Raji (cell line): Measurements from ENCODE around the gene CD19.

ENCODE experiments used
- POLR2A ChIP-seq: IDR thresholded peaks from 2 replicates; pipeline ENCODE4 v1.6.1; 2011; ENCODE audit warnings: low read depth, low read length, control low read depth; ENCODE audit not compliant: insufficient read depth

Gene CD19

DNA sequence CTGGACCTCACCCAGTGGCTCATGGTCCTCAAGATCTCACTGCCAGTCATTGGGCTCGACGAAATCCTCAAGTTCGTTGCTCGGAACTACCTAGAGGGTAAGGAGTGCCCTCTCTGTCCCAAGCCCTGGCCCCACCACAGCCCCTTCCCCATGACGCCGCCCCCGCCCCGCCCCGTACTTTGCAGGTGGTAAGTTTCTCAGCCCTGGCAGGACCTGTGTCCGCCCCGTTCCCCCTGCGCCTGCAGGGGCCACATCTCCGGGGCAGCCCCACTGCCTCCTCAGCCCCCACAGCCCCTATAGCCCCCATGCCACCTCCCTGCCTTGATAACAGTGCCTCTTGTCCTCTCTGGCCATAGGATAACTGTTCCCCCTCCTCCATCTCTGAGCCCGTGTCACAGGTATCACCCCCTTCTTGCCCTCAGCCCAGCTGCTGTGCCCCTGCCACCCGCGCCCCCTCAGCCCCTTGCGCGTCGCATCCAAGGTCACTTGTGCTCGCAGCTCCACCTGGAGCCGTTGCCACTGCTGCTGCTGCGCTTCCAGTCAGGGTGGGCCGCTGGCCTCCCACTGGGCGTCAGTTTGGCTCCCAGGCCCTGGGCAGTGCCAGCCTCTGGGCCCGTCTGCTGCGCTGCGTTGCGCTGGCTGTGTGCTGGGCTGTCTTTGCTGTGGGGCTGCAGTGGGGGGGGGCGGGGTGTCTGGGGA is 28.3 kb upstream of the CD19 start:
- no peak for TF ChIP-seq POLR2A

DNA sequence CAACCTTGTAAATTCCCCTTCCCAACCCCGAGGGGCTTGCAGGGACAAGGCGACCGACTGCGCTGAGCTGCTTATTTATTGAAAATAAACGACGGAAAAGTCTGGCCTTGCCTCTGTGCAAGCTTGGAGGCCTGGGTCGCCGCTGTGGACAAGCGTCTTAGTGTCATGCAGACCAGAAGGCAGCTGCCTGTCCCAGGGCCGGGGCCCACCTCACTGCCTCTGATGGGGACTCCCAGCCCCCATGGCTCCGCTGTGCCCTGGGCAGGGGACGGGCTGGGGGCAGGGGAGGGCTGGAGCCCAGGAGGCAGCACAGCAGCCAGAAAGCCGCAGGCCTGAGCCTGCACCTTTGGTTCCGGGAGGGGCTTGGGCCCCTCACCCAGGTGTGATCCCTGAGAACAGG is 27.4 kb upstream of the CD19 start:
- TF ChIP-seq POLR2A: no peak

DNA sequence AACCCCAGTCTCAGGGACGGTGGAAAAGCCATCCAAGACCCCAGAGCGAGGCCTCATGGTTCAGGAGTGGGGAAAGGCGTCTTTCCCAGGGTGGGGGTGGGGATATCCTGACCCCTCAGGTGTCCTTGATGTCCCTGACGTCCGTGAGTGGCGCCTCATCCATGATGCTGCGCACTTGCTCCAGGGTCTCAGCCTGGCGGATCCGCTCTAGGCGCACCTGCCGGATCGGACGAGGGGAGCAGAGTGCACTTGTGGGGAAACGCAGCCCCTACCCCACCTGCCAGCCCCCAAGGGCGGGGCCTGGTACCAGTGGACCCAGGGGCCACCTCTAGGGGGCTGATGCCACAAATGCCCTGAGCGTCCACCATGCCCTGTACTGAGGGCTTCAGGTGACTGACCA is 26.9 kb upstream of the CD19 start:
- no peak for TF ChIP-seq POLR2A

DNA sequence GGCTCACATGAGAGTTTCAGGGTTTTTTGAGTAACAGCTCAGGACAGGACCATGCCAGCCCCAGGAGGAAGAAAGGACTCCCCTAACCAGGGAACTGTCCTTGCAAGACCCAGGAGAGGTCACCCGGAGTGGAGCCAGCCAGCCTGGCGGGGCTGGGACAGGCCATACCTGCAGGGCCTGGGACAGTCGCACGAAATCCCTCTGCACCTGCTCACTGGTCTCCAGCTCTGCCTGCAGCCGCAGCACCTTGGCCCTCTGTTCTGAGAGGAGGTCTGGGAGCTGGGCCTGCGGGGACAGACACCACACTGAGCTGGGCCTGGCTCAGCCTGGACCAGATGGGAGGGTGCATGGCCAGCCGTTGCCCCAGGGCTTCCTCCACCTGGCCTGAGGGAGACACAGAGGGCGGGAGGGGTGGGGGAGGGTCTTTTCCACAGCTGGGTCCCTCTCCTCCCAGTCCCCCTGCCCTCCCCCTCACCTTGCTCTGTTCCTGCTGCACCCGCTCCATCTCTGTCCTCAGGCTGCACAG is 26.5 kb upstream of the CD19 start:
- TF ChIP-seq POLR2A: no peak

DNA sequence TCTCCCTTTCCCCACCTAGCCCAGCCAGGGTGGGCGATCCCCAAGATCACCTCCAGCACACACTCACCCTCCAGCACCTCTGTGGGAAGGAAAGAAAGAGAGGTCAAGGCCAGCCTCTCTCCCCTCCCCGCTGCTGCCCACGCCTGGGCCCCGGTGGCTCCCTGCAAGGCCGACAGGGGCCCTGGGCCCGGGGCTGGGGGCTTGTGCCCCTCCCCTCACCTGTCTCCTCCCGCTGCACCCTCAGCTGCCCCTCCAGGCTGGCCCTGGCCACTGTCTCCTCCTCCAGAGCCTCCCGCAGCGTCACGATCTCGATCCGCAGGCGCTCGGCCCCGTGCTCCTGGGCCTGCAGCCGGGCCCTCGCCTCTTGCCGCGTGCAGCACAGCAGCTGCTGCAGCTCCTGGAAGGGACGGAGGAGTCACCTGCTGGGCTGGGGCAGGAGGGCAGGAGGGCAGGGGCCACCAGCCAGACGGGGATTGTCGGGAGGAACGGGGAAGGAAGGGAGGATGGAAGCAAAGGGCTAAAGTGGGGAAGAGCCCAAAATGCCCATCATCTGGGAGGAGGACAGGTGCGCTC is 25.9 kb upstream of the CD19 start:
- TF ChIP-seq POLR2A: no peak

DNA sequence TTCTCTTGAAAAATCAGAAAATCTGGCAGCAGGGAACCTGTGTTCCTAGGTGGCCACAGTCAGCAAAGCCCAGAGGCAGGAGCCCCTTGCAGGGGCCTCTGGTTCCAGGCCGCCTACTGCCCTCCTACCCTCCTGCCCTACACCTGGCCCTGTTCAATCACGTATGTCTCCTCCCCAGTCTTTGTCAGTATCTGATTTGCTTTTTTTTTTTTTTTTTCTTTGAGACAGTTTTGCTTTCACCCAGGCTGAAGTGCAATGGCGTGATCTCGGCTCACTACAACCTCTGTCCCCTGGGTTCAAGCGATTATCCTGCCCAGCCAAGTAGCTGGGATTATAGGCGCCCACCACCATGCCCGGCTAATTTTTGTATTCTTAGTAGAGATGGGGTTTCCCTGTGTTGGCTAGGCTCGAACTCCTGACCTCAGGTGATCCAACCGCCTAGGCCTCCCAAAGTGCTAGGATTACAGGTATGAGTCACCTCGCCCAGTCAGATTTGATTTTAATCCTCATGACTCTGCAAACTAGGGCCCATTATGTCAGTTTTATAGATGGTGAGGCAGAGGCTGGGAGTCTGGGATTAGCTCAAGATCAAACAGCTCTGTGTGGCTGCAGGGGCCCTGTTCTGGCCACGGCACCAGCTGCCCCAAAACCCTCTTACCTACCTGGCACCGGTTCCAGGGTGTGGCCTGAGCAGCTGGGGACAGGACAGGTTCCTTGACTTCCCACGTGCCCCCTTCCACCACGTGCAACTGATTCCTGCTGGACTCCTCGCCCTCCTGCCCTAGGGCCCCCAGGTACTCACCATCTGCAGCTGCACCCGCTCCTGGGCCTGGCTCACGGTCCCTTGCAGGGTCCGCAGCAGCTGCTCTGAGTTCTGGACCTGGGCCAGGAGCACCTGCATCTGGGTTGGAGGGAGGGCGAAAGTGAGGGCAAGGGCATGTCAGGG is 21.4 kb upstream of the CD19 start:
- TF ChIP-seq POLR2A: no peak

DNA sequence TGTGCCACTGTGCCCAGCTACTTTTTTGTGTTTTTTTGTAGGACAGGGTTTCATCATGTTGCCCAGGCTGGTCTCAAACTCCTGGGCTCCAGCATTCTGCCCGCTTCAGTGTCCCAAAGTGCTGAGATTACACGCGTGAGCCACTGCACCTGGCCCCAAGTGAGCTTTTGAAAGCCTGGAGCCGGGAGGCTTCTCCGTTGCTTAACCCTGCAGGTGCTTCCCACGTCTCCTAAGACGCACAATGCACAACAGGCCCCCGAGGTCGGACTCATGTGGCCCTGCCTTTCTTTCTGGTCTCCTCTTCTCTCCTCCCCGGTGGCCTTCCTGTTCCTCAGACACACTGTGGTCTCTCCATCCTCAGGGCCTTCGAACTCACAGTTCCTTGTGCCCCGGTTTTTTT is 19.2 kb upstream of the CD19 start:
- TF ChIP-seq POLR2A: no peak

DNA sequence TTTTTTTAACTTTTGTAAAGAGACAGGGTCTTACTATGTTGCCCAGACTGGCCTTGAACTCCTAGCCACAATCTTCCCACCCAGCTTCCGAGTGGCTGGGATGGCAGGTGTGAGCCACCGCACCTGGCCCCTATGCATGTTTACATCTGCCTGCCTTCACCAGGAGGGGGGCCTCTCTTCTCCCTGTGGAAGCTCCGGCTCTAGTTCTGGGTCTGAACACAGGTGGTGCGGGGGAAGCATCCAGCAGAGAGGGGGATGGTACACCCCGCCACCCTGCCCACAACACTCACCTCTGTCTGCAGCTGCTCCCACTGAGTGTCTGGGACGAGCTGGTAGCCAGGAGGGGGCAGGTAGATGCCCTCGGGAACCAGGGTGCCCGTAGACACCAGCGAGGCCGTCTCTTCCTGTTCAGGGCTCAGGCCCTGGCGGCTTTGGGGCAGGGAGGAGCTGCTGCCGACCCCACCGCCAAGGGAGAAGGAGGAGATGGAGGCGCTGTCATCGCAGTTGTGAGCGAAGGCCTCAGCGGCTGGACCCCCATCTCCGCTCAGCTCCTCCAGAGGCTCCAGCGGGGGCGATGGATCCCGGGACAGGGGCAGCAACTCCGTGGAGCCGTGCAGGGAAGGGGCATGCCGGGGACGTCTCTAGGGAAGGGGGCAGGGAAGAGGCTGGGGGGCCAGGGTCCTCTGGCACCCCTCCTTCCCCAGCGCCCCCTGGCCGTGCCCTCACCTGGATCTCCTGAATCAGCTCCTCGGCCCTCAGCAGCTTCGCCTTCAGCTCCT is 17.6 kb upstream of the CD19 start:
- TF ChIP-seq POLR2A: no peak

DNA sequence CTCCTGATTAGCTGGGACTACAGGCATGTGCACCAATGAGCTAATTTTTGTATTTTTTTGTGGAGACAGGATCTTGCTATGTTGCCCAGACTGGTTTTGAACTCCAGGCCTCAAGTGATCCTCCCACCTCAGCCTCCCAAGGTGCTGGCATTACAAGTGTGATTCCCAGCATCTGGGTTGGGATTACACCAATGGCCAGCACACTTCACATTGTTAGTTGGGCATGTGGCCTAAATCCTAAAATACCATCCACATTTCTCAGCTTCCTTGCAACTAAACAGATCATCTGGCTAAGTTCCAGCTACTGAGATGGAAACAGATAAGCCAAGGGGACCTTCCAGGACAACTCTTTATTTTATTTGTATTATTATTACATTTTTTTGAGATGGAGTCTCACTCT is 16.6 kb upstream of the CD19 start:
- TF ChIP-seq POLR2A: no peak

DNA sequence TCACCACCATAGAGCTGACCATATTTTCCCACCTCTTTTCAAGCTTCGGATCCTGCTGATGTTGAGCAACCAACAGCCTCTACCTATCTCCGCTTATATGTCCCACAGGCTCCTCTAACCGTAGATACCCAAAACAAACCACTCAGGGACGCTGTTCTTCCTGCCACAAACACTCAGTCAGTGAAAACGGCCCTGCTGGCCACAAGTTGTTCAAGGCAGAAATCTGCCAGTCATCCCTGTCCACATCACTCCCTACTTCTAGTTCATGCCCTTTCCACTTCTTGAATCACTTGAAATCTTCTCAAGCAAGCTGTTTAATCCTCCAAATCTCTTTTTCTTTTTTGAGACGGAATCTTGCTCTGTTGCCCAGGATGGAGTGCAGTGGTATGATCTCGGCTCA is 14.7 kb upstream of the CD19 start:
- TF ChIP-seq POLR2A: no peak

DNA sequence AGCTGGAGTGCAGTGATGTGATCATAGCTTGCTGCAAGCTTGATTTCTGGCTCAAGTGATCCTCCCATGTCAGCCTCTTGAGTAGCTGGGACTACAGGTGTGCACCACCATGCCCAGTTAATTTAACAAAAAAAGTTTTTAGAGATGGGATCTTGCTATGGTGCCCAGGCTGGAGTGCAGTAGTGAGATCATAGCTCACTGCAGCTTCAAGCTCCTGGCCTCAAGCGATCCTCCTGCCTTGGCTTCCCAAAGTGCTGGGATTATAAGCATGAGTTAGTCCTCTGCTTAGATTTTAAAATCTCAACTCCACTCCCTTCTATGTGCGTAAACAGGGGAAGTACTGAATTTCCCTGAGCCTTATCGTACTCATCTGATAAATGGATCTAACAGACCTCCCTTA is 13.1 kb upstream of the CD19 start:
- no peak for TF ChIP-seq POLR2A

DNA sequence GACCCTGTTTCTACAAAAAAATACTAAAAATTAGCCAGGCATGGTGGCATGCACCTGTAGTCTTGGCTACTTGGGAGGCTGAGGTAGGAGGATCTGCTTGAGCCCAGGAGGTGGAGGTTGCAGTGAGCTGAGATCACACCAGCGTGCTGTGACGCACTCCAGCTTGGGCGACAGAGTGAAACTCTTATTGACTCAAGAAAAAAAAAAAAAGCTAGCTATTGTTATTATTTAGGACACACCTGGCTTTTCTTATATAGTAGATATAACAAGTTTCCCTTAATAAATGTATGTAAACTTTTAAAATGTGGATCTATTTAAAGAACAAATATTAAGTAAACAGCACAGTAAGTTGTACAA is 8.6 kb upstream of the CD19 start:
- TF ChIP-seq POLR2A: no peak

DNA sequence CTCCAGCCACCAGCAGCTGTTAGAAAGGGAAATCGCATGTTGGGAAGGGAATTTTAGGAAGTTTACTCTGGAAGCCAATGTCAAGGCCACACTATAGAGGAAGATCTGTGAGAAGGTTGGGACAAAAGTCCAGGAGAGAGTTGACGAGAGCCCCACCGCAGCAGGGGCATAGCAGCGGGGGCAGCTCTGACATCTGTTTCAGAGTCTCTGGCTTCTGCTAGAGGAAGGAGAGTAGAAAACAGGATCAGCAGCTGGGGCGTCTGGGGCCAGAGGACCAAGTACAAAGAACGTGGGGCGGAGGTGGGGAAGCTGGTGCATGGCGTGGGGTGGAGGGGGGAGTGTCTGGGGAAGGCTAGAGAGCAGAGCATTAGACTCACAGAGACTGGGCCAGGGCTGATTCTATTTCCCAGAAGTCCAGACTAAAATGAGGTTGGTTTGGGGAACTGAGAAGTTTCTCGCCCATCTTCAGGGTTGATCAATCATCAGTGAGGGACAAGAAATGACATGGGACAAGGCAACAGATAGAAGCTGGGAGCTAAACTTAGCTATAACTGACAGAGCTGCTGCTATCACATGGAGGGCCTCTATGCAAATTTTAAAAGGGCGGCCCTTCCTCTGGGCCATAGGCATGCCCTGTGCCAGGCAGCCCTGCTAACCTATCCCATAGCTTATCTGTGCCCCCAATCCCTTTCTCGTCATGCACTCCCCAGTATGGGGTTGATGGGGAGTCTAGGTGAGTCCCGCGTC is 7.9 kb upstream of the CD19 start:
- peak; percentile 86 for TF ChIP-seq POLR2A

DNA sequence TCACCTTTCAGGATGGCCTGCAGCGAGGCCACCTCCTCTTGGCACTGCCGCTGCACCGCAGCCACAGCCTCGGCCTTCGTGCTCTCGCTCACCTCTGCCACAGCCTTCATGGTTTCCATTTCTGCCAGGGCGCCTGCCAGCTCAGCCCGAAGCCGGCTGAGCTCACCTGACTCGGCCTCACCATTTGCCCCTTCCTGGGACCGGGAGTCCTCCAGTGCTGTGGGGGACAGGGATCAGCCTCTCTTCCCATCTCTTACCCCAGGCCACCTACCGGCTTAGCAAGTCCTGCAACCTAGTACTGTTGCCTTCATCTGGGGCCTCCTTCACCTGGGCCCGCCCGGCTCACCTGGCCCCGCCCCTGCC is 7.4 kb upstream of the CD19 start:
- TF ChIP-seq POLR2A: peak; percentile 40; the same call in 1 of the 2 replicates

DNA sequence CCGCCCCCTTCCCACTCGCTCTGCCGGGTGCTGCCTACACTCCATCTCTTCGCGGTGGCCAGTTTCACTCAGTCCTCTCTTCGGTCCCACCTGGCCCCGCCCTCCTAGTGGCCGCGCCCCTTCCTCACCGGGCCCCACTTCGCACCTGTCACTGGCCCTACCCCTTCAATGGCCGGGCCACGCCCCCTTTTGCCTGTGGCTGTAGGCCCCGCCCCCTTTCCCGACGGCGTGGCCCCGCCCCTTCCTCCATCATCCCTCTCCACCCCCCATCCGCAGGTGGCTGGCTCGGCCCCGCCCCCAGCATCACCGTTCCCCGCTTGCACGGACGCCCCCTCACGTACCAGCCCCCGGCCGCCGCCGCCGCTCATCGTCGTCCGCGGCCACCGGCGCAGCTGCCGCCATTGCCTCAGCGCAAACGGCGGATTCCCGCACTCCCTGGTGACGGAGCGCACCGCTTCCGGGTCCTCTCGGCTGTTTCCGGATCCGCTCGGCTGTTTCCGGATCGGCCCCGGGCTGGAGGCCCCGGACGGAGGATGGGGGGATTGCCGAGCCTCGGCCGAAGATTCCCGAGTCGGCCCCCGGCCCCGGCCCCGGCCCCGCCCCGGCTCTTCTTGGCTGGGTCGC is 6.9 kb upstream of the CD19 start, which contains the start of gene RABEP2:
RABEP2 (minus strand) TSS at position 477 of the 624 bp plus-strand sequence; CDS start at position 402, 75 bp downstream.
- TF ChIP-seq POLR2A: no peak
